Mesendoderm (in vitro differentiated cells): Measurements from ENCODE around the gene ADAMTS19.
A peak's percentile ranks its signal among the peaks of the same experiment; 100 is the strongest.

Source experiments
- DNase-seq: peaks from one replicate; pipeline ENCODE4 v3.0.0; 2013
- H2AK5ac ChIP-seq: 2 replicates; pipeline ENCODE4 v1.6.1; 2013; ENCODE audit warnings: low read length, inconsistent platforms
- H2BK120ac ChIP-seq: 2 replicates; pipeline ENCODE4 v1.6.1; 2013; ENCODE audit warnings: low read depth, mild to moderate bottlenecking, low read length, moderate library complexity, mixed read lengths
- H2BK15ac ChIP-seq: replicated peaks from 2 replicates; pipeline ENCODE4 v1.6.1; 2013; ENCODE audit warnings: low read depth, mild to moderate bottlenecking, moderate library complexity
- H2BK5ac ChIP-seq: 2 replicates; pipeline ENCODE4 v1.6.1; 2013; ENCODE audit warnings: low read length, inconsistent platforms
- H3K18ac ChIP-seq: 2 replicates; pipeline ENCODE4 v1.6.1; 2013; ENCODE audit warnings: mild to moderate bottlenecking, low read length, mixed read lengths
- H3K23ac ChIP-seq: one replicate; pipeline ENCODE4 v1.6.1; 2013; ENCODE audit warnings: low read length
- H3K27ac ChIP-seq: 2 replicates; pipeline ENCODE4 v1.5.1; 2013; ENCODE audit warnings: low read depth, mild to moderate bottlenecking, inconsistent platforms, low read length, moderate library complexity
- H3K27me3 ChIP-seq: 2 replicates; pipeline ENCODE4 v1.6.1; 2013; ENCODE audit warnings: low read length, control low read depth, mild to moderate bottlenecking, inconsistent platforms; ENCODE audit not compliant: insufficient read depth, poor library complexity
- H3K36me3 ChIP-seq: 2 replicates; pipeline ENCODE4 v1.6.1; 2013; ENCODE audit warnings: low read length, inconsistent platforms; ENCODE audit not compliant: control insufficient read depth, insufficient read depth
- H3K4ac ChIP-seq: one replicate; pipeline ENCODE4 v1.6.1; 2013; ENCODE audit warnings: low read depth, mild to moderate bottlenecking, low read length, moderate library complexity
- H3K4me1 ChIP-seq: 2 replicates; pipeline ENCODE4 v1.6.1; 2013; ENCODE audit warnings: low read depth, low read length, inconsistent platforms; ENCODE audit not compliant: control insufficient read depth
- H3K4me2 ChIP-seq: 2 replicates; pipeline ENCODE4 v1.6.1; 2013; ENCODE audit warnings: low read length
- H3K4me3 ChIP-seq: 2 replicates; pipeline ENCODE4 v1.5.1; 2013; ENCODE audit warnings: mild to moderate bottlenecking, low read length
- H3K56ac ChIP-seq: one replicate; pipeline ENCODE4 v1.6.1; 2013; ENCODE audit warnings: low read length
- H3K79me1 ChIP-seq: 2 replicates; pipeline ENCODE4 v1.6.1; 2013; ENCODE audit warnings: low read length, inconsistent platforms
- H3K79me2 ChIP-seq: 2 replicates; pipeline ENCODE4 v1.6.1; 2013; ENCODE audit warnings: mild to moderate bottlenecking, low read length; ENCODE audit not compliant: control insufficient read depth, insufficient read depth
- H3K9ac ChIP-seq: 2 replicates; pipeline ENCODE4 v1.6.1; 2013; ENCODE audit warnings: low read length, inconsistent platforms
- H4K5ac ChIP-seq: one replicate; pipeline ENCODE4 v1.6.1; 2013; ENCODE audit warnings: low read length
- H4K8ac ChIP-seq: one replicate; pipeline ENCODE4 v1.6.1; 2013; ENCODE audit warnings: low read depth, mild to moderate bottlenecking, control low read depth, low read length, moderate library complexity
- WGBS: extraction: QIAGEN DNeasy Blood & Tissue Kit; methylation state at CpG from one replicate; pipeline ENCODE4 v1.1.7; 2013; ENCODE audit warnings: low lambda C conversion rate, missing lambda C conversion rate; ENCODE audit not compliant: insufficient coverage; ENCODE audit errors: extremely low coverage; 5-methylcytosine and 5-hydroxymethylcytosine counted together

Gene ADAMTS19

DNA sequence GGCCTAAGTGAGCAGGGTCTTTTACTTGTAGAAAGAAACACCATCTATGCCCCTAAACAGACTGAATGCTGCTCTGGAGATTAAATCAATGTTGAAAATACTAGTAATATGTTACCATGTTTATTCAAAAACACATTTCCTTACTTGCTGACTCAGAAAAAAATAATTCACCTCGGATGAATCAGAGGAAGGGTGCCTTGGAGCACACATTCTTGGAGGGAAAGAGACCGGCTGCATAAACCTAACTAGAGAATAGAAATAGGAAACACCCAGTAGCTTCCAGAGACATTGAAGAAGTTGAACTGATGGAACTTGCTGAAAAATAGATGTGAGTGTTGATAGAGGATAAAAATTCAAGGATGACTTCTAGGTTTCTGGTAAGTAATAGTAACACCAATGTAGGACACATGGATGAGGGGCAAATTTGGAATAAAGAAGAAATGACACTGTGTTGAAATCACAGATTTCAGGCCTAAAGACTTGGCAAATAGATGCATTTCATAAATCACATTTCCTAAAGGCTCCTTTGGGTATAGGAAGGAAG lies 210.9 kb downstream of the ADAMTS19 start:
- no CpG with 5 or more reads among the region's 2 CpGs for WGBS
- H4K5ac ChIP-seq, result no peak overlapping the region
- no peak overlapping the region for H2BK15ac ChIP-seq
- no peaks in the 10 kb centered on the region for H3K36me3 ChIP-seq
- H3K56ac ChIP-seq, result no peak overlapping the region
- H2BK120ac ChIP-seq, result no peak overlapping the region
- H3K23ac ChIP-seq, result no peak overlapping the region
- no peak overlapping the region for H3K4ac ChIP-seq
- H3K4me2 ChIP-seq, result no peak overlapping the region
- no peaks in the 10 kb centered on the region for H3K79me1 ChIP-seq
- no peak overlapping the region for H4K8ac ChIP-seq
- no peak overlapping the region for H2AK5ac ChIP-seq
- no peak overlapping the region for H3K9ac ChIP-seq
- H3K4me1 ChIP-seq, result no peaks in the 10 kb centered on the region
- DNase-seq, result peak; percentile 2
- no peak overlapping the region for H3K27ac ChIP-seq
- no peak overlapping the region for H3K18ac ChIP-seq
- H2BK5ac ChIP-seq, result no peak overlapping the region
- no peaks in the 10 kb centered on the region for H3K27me3 ChIP-seq
- no peak overlapping the region for H3K4me3 ChIP-seq
- H3K79me2 ChIP-seq, result no peaks in the 10 kb centered on the region

- Histone ChIP-seq H2AK5ac (no peak overlapping the region), H3K9ac (no peak overlapping the region), H3K27ac (no peak overlapping the region), H2BK120ac (no peak overlapping the region), H4K5ac (no peak overlapping the region), H3K4me3 (no peak overlapping the region), H2BK15ac (no peak overlapping the region), H3K27me3 (no peaks in the 10 kb centered on the region), H3K4ac (no peak overlapping the region), H4K8ac (no peak overlapping the region), H3K79me1 (no peaks in the 10 kb centered on the region), H3K56ac (no peak overlapping the region), H3K36me3 (no peaks in the 10 kb centered on the region), H3K18ac (no peak overlapping the region), H3K4me1 (no peaks in the 10 kb centered on the region), H3K4me2 (no peak overlapping the region), H2BK5ac (no peak overlapping the region), H3K79me2 (no peaks in the 10 kb centered on the region), H3K23ac (no peak overlapping the region)
- DNase-seq, result peak; percentile 50
- WGBS, result no CpG with 5 or more reads among the region's 2 CpGs
Observed at GRCh38 chr5:129672006-129672405, 211.9 kb downstream of the ADAMTS19 start.

DNA sequence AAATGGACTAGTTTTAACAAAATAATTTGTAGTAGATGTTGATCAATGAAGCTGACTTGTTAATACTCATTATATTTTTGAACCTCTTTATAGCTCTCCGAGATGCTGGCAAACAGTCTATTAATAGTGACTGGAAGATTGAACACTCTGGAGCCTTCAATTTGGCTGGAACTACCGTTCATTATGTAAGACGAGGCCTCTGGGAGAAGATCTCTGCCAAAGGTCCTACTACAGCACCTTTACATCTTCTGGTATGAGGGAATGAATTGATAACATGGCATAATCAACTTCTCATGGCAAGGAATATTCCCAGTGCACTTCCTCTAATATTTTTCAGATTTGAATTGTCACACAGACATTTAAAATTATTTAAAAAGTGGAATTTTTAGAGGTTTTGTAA lies 219.6 kb downstream of the ADAMTS19 start:
- Histone ChIP-seq H3K4me3 (no peak overlapping the region), H3K9ac (no peak overlapping the region), H3K23ac (no peak overlapping the region), H3K36me3 (no peaks in the 10 kb centered on the region), H2AK5ac (no peak overlapping the region), H3K79me2 (no peaks in the 10 kb centered on the region), H3K4me1 (no peaks in the 10 kb centered on the region), H3K27ac (no peak overlapping the region), H3K79me1 (no peaks in the 10 kb centered on the region), H4K8ac (no peak overlapping the region), H4K5ac (no peak overlapping the region), H3K56ac (no peak overlapping the region), H2BK120ac (no peak overlapping the region), H3K27me3 (no peaks in the 10 kb centered on the region), H3K4me2 (no peak overlapping the region), H3K18ac (no peak overlapping the region), H2BK5ac (no peak overlapping the region), H2BK15ac (no peak overlapping the region), H3K4ac (no peak overlapping the region)
- WGBS, result no CpG with 5 or more reads among the region's 3 CpGs
- DNase-seq, result no peak

GRCh38 chr5:129687941-129688340 lies 227.8 kb downstream of the ADAMTS19 start:
- Histone ChIP-seq H2BK15ac (no peak overlapping the region), H3K36me3 (no peaks in the 10 kb centered on the region), H3K23ac (no peak overlapping the region), H3K79me1 (no peaks in the 10 kb centered on the region), H3K4me2 (no peak overlapping the region), H4K5ac (no peak overlapping the region), H2BK5ac (no peak overlapping the region), H3K4me1 (no peaks in the 10 kb centered on the region), H3K18ac (no peak overlapping the region), H2AK5ac (no peak overlapping the region), H3K27ac (no peak overlapping the region), H2BK120ac (no peak overlapping the region), H3K27me3 (no peaks in the 10 kb centered on the region), H3K4ac (no peak overlapping the region), H3K9ac (no peak overlapping the region), H3K56ac (no peak overlapping the region), H3K79me2 (no peaks in the 10 kb centered on the region), H3K4me3 (no peak overlapping the region), H4K8ac (no peak overlapping the region)
- no peak for DNase-seq
- no CpG with 5 or more reads among the region's 3 CpGs for WGBS

DNA sequence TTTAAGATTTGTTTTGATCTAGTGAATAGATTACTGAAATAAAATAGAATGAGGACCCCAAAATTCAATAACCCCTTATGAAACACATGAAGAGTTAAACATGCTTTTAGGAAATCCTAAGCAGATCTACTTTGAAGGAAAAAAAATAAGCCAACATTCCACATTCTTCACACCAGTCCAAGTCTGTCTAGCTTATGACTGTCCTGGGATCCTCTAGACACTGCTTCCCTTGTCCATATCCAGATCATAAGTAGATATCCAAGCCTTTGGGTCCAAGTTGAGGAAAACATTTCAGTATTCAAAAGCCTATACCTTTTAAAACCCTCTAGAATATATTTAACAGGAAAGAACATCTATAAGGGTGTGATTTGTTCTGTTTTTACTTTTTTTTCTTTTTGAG lies 228.9 kb downstream of the ADAMTS19 start:
- no peaks in the 10 kb centered on the region for H3K27me3 ChIP-seq
- no peak overlapping the region for H3K4ac ChIP-seq
- no peak overlapping the region for H3K23ac ChIP-seq
- H3K79me2 ChIP-seq, result no peaks in the 10 kb centered on the region
- H3K4me3 ChIP-seq, result no peak overlapping the region
- H3K4me2 ChIP-seq, result no peak overlapping the region
- H3K4me1 ChIP-seq, result no peaks in the 10 kb centered on the region
- H3K27ac ChIP-seq, result no peak overlapping the region
- H2BK15ac ChIP-seq, result no peak overlapping the region
- no peak overlapping the region for H4K8ac ChIP-seq
- H3K18ac ChIP-seq, result no peak overlapping the region
- no peaks in the 10 kb centered on the region for H3K79me1 ChIP-seq
- no peak overlapping the region for H3K56ac ChIP-seq
- H3K9ac ChIP-seq, result no peak overlapping the region
- no peak overlapping the region for H2BK120ac ChIP-seq
- no peak for DNase-seq
- no peak overlapping the region for H2AK5ac ChIP-seq
- no peak overlapping the region for H2BK5ac ChIP-seq
- no peaks in the 10 kb centered on the region for H3K36me3 ChIP-seq
- H4K5ac ChIP-seq, result no peak overlapping the region

GRCh38 chr5:129691220-129691619 lies 231.1 kb downstream of the ADAMTS19 start:
- H4K8ac ChIP-seq, result no peak overlapping the region
- H3K27me3 ChIP-seq, result no peaks in the 10 kb centered on the region
- no peak overlapping the region for H3K23ac ChIP-seq
- no peak overlapping the region for H3K18ac ChIP-seq
- no peak overlapping the region for H2BK15ac ChIP-seq
- H2BK5ac ChIP-seq, result no peak overlapping the region
- no peak overlapping the region for H3K4me2 ChIP-seq
- no peak overlapping the region for H3K4me3 ChIP-seq
- no peak overlapping the region for H3K27ac ChIP-seq
- no peak overlapping the region for H3K4ac ChIP-seq
- WGBS, result no CpG with 5 or more reads among the region's 1 CpG
- H2AK5ac ChIP-seq, result no peak overlapping the region
- H3K79me1 ChIP-seq, result no peaks in the 10 kb centered on the region
- H3K56ac ChIP-seq, result no peak overlapping the region
- no peaks in the 10 kb centered on the region for H3K36me3 ChIP-seq
- no peaks in the 10 kb centered on the region for H3K79me2 ChIP-seq
- no peak overlapping the region for H4K5ac ChIP-seq
- H3K9ac ChIP-seq, result no peak overlapping the region
- H3K4me1 ChIP-seq, result no peaks in the 10 kb centered on the region
- no peak for DNase-seq
- H2BK120ac ChIP-seq, result no peak overlapping the region
